ENCODE data around the gene ARID4B. TPM values are rescaled to one million over a fixed set of nuclear protein-coding genes. Genes with fewer than 3 reads are reported as not detected.

ARID4B gene
- total and polyA plus RNA-seq, 2 of the 13 experiments (the other 11 are each of a cell fraction or from before 2014, with no cell fraction given) = 9.7 to 24.6 TPM

GRCh38 chr1:235295902-235296350 lies 32.1 kb downstream of the ARID4B start (continued):
- peak; percentile 46; the same call in 1 of the 2 replicates for TF ChIP-seq HNF4A (CRISPR knock-in tag; IDR thresholded peaks at IDR 0.05)
- TF ChIP-seq CENPT (CRISPR knock-in tag; IDR thresholded peaks at IDR 0.05; ENCODE audit: low read depth) = no peak
- TF ChIP-seq CERS6 (CRISPR knock-in tag; IDR thresholded peaks at IDR 0.05) = no peak
- no peak; the same call in 1 of the 2 replicates for TF ChIP-seq DNMT3B (CRISPR knock-in tag; conservative IDR thresholded peaks at IDR 0.05)
- TF ChIP-seq ZNF687 (CRISPR knock-in tag; IDR thresholded peaks at IDR 0.05) = no peak; the same call in 1 of the 2 replicates
- TF ChIP-seq THAP9 (CRISPR knock-in tag; IDR thresholded peaks at IDR 0.05; ENCODE audit: borderline replicate concordance) = no peak
- TF ChIP-seq GATAD2A (CRISPR knock-in tag; IDR thresholded peaks at IDR 0.05) = peak; percentile 97
- no peak for TF ChIP-seq BORCS8-MEF2B (CRISPR knock-in tag; IDR thresholded peaks at IDR 0.05)
- no peak for TF ChIP-seq NFKB2 (CRISPR knock-in tag; IDR thresholded peaks at IDR 0.05; ENCODE audit: borderline replicate concordance)
- peak; percentile 96 for TF ChIP-seq TEAD3 (CRISPR knock-in tag; optimal IDR thresholded peaks at IDR 0.05; ENCODE audit: borderline replicate concordance)
- TF ChIP-seq ZNF24 (IDR thresholded peaks at IDR 0.05) = no peak
- TF ChIP-seq TEF (CRISPR knock-in tag; IDR thresholded peaks at IDR 0.05) = no peak
- TF ChIP-seq MXD3 (CRISPR knock-in tag; IDR thresholded peaks at IDR 0.05) = no peak
- TF ChIP-seq THAP8 (CRISPR knock-in tag; IDR thresholded peaks at IDR 0.05; ENCODE audit: borderline replicate concordance) = no peak
- no peak for TF ChIP-seq ZBTB20 (CRISPR knock-in tag; IDR thresholded peaks at IDR 0.05; ENCODE audit: borderline replicate concordance, low read depth)
- no peak for TF ChIP-seq PAX8 (CRISPR knock-in tag; IDR thresholded peaks at IDR 0.05; ENCODE audit: borderline replicate concordance)

Measured in HepG2 (cell line).